Fibroblast of mammary gland (primary cell): Measurements from ENCODE around the gene AKAP7.

Source experiments
- DNase-seq: peaks from one replicate; pipeline ENCODE4 v3.0.0-alpha.2; 2010; ENCODE audit warnings: low read depth
- H3K4me3 ChIP-seq: 2 replicates; pipeline ENCODE4 v1.5.1; 2011; ENCODE audit warnings: low read depth, mild to moderate bottlenecking, low read length, moderate library complexity; ENCODE audit not compliant: control insufficient read depth
- TF ChIP-seq, protein P1 (sequence below): conservative IDR thresholded peaks from 2 replicates; pipeline ENCODE4 v1.5.1; 2011; ENCODE audit warnings: low read depth, low read length, inconsistent platforms; ENCODE audit not compliant: control insufficient read depth, insufficient read depth

The AKAP7 gene

GRCh38 chr6:131167773-131168172, 32.5 kb downstream of the AKAP7 start:
- no peak overlapping the region for H3K4me3 ChIP-seq
- no peak for DNase-seq
- TF ChIP-seq, protein P1, sequence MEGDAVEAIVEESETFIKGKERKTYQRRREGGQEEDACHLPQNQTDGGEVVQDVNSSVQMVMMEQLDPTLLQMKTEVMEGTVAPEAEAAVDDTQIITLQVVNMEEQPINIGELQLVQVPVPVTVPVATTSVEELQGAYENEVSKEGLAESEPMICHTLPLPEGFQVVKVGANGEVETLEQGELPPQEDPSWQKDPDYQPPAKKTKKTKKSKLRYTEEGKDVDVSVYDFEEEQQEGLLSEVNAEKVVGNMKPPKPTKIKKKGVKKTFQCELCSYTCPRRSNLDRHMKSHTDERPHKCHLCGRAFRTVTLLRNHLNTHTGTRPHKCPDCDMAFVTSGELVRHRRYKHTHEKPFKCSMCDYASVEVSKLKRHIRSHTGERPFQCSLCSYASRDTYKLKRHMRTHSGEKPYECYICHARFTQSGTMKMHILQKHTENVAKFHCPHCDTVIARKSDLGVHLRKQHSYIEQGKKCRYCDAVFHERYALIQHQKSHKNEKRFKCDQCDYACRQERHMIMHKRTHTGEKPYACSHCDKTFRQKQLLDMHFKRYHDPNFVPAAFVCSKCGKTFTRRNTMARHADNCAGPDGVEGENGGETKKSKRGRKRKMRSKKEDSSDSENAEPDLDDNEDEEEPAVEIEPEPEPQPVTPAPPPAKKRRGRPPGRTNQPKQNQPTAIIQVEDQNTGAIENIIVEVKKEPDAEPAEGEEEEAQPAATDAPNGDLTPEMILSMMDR = no peak

- H3K4me3 ChIP-seq = no peak overlapping the region
- DNase-seq = no peak
- TF ChIP-seq, protein P1 = no peak
Measured at GRCh38 chr6:131169613-131170012, 34.3 kb downstream of the AKAP7 start.

GRCh38 chr6:131172222-131172621, 37.0 kb downstream of the AKAP7 start:
- H3K4me3 ChIP-seq = no peak overlapping the region
- TF ChIP-seq, protein P1 = no peak
- DNase-seq = peak; percentile 11

DNA sequence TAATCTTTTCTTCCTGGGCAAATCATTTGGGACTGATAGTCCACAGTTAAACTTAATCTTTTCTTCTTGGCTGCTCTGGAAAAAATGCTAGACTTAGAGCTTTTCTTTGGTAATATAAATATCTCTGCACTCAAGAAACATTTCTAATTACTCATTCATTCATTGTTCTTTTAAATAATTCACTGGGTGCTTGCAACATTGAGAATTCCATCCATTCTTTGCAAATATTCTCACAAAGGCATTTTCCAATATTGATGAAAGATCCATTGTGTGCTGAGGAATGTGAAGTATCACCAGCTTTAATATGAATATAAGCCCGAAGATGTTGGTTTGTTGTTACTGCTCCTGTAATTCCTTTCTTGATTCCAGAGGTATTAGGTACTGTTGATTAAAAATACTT, 38.4 kb downstream of the AKAP7 start:
- DNase-seq = no peak
- TF ChIP-seq, protein P1 = no peak
- H3K4me3 ChIP-seq = no peak overlapping the region

- DNase-seq = no peak
- TF ChIP-seq, protein P1 = no peak
- no peak overlapping the region for H3K4me3 ChIP-seq
Measured at GRCh38 chr6:131175564-131175963, 40.3 kb downstream of the AKAP7 start.

GRCh38 chr6:131177996-131178395, 42.7 kb downstream of the AKAP7 start:
- TF ChIP-seq, protein P1 = no peak
- DNase-seq = no peak
- H3K4me3 ChIP-seq = no peak overlapping the region

- no peak overlapping the region for H3K4me3 ChIP-seq
- DNase-seq = peak; percentile 47
- TF ChIP-seq, protein P1 = peak; percentile 53
Measured at GRCh38 chr6:131182991-131183425, 47.7 kb downstream of the AKAP7 start.
